GM18519 (cell line): ENCODE results near the gene USP13.
"Not testable (repeated sequence)": the region's sequence is repeated elsewhere in the genome, so short reads cannot be mapped to it uniquely, and the experiment has no call there.

Source experiments
- ATAC-seq: cut with Tn5 transposase; IDR thresholded peaks from one replicate; pipeline ENCODE4 v1.9.1; 2021; ENCODE audit warnings: mild to moderate bottlenecking, moderate library complexity; ENCODE audit not compliant: unreplicated experiment, low FRiP score

Gene USP13

DNA sequence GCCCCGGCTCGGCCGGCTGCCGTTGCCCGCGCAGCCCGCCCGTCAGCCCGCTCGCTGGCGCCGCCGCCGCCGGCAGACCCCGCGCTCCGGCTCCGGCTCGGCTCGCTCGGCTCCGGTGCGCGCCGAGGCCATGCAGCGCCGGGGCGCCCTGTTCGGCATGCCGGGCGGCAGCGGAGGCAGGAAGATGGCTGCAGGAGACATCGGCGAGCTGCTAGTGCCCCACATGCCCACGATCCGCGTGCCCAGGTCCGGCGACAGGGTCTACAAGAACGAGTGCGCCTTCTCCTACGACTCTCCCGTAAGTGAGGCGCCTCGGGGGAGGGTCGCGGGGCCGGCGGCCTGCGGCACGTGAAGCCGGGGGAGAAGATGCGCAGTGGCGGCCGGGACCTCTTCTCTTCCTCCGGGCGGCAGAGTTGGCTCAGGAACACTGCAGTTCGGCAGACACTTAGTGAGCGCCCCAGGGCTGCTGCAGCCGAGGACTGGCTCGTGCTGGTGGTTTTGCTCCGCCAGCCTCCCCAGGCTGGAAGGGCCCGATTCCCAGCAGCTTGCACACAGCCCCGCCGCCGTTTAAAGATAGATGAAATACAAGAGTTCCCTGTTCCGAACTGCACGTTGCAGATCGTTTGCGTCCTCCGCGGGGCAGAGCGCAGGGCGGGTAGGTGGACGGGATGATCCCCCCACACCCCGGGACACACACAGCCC, 407 bp downstream of the USP13 start:
- peak; percentile 38 for ATAC-seq

GRCh38 chr3:179655236-179655635, 2.4 kb downstream of the USP13 start:
- no peak for ATAC-seq

DNA sequence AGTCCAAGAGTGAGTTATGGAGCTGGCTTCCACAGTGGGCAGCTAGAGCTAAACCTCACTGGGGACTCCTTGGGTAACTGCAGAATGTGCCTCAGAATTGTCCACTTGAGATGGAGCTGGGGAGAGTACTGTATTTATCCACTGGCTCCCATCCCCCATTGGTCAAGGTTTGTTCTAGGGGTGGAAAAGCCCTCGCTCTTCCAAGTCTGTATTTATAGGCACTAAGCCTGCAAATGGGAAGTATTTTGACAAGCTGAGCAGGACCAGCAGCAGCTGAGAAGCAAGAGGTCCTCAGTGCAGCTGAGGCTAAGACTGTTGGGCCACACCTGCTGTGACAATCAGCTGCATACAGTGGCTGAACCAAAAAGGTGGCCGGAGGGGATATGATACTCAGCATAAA, 5.8 kb downstream of the USP13 start:
- no peak for ATAC-seq

DNA sequence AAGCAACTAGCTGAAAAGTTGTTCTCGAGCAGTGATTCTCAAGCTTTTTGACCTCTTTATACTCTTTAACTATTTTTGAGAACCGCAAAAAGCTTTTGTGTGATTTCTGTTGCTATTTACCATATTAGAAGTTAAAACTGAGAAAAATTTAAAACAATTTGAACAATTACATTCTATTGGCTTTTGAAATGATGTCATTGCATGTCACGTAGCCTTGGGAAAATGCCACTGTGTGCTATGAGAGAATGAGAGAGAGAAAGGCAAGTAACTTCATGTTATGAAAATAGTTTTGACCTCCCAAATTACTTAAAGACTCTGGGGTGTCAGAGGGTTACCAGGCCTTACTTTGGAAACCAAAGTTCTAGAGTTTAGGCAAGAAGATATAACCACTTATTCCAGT, 8.0 kb downstream of the USP13 start:
- no peak for ATAC-seq

- ATAC-seq, result no peak
Observed at GRCh38 chr3:179661777-179662176, 8.9 kb downstream of the USP13 start.

GRCh38 chr3:179663093-179663492, 10.3 kb downstream of the USP13 start:
- no peak for ATAC-seq

DNA sequence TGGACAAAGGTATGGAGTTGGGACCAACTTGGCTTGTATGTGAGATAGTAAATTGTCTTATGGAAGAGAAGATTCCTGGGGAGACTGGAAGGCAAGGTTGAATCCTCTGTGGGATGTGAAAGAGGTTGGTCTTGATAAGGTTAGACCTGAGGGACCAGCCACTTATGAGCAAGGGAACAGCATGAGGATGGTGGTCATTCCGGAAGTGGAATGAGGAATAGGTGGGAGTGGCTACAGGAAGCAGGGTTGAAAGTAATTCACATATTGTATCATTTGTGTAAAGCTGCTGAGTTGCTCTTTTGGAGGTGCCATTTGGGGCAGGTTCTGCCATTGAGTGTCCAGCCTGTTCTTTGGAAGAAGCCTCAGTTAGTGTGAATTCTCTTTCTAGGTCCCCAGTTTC, 13.2 kb downstream of the USP13 start:
- ATAC-seq, result no peak

- no peak for ATAC-seq
Observed at GRCh38 chr3:179666436-179667035, 13.7 kb downstream of the USP13 start.

- no peak for ATAC-seq
Observed at GRCh38 chr3:179668429-179668828, 15.6 kb downstream of the USP13 start.

- no peak for ATAC-seq
Observed at GRCh38 chr3:179670311-179670710, 17.5 kb downstream of the USP13 start.

DNA sequence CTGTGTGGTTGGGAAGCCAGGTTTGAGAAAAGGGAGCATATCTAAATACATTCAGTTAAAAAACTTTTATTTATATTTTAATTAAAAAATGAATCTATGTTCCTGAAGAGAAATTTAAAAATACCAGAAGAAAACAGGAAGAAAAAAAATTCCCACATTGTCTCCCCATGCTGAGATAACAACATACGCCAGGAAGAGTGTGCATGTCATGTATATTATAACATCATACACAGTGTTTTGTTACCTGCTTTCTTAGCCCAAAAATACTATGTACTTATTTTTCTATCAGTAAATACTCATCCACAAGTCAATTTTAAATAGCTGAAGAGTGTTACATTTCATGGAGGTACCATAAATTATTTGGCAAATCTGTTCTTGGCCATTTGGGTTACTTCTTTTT, 18.5 kb downstream of the USP13 start:
- no peak for ATAC-seq

DNA sequence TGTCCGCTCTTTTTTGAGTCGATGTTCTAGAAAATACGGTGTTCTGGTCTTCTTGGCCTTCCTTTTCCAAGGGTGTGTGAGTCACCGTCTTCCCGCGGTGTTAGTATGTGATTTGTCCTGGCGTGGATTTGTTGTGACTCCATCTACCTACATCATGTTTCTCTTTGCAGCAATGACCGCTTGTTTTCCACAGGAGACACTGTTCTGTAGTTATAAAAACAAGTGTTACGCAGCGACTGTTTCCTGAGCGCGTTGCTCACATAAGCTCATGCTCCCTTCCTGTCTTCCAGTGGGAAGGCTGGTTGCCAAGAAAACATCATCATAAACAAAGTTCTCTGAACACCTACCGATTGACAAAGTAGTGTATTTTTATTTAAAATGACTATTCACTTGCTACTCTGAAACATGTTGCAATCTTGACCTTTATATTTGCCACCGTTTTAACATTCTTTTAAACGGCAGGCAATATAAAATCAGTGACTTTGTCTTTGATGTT, 19.0 kb downstream of the USP13 start:
- no peak for ATAC-seq

- no peak for ATAC-seq
Observed at GRCh38 chr3:179672918-179673317, 20.1 kb downstream of the USP13 start.

GRCh38 chr3:179673523-179673922, 20.7 kb downstream of the USP13 start:
- ATAC-seq, result no peak

- ATAC-seq, result no peak
Observed at GRCh38 chr3:179676081-179676480, 23.2 kb downstream of the USP13 start.

- no peak for ATAC-seq
Observed at GRCh38 chr3:179677884-179678283, 25.0 kb downstream of the USP13 start.

DNA sequence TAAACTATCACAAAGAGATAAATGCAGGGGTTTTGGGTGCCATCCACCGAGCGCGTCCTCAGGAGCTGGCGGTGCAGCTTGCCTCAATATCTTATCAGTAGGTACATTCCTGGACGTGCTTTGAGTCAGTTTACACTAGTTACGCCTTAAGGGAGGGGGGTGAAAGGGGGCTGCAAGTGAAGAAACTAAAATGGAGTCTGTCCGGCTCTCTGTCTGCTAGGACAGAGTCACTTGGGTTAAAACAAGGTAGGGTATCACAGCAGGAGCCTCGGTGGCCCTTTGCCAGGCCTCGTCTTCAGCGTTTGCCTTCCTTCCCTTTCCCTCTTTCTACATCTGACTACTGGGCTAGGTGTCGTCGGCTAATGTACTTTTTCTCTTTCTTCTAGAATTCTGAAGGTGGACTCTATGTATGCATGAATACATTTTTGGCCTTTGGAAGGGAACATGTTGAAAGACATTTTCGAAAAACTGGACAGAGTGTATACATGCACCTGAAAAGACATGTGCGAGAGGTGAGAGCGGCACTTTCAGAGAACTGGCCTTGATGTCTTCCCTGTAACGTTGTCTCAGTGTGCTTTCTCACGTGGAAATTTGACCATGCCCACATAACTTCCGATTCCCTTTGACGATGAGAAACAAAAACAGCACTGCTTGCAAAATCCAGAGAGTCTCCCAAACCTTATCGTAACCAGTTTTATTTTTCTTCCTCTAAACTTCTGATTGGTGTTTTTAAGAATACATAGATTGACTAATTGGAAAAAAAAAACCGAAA, 28.8 kb downstream of the USP13 start:
- ATAC-seq, result no peak

DNA sequence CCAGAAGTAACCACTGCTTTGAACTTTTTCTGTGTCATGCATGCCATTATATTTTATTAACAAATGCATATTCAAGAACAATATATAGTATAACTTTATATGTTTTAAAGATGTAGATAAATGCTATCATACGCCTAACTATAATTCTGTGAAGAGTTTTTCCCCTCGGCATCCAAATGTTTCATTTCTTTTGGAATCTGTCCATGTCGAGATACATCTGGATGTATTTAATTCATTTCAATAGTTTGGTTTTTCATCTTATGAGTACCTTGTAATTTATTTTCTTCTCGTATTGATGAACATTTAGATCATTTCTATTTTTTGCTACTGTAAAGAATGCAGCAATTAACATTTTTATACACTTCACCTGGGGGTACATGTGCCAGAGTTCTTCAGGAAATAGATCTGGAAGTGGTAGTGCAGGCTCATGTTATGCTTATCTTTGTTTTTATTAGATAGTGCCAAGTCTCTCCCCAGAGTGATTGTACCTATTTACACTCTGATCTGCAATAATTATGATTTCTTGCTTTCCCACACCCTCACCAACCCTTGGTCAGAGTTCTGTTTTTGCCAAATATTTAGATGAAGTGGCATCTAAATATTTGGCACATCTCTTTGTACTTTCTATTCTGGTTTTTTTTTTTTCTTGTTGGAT, 29.7 kb downstream of the USP13 start:
- ATAC-seq, result no peak

DNA sequence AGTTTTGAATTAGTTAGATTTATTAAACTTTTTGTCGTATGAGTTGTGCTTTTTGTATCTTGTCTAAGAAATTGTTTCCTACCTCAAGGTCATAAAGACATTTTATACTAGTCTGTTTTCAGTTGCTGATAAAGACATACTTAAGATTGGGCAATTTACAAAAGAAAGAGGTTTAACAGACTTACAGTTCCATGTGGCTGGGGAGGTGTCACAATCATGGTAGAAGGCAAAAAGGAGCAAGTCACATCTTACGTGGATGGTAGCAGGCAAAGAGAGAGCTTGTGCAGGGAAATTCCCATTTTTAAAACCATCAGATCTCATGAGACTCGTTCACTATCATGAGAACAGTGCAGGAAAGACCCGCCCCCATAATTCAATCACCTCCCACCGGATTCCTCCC, 30.4 kb downstream of the USP13 start:
- not testable (repeated sequence) for ATAC-seq

DNA sequence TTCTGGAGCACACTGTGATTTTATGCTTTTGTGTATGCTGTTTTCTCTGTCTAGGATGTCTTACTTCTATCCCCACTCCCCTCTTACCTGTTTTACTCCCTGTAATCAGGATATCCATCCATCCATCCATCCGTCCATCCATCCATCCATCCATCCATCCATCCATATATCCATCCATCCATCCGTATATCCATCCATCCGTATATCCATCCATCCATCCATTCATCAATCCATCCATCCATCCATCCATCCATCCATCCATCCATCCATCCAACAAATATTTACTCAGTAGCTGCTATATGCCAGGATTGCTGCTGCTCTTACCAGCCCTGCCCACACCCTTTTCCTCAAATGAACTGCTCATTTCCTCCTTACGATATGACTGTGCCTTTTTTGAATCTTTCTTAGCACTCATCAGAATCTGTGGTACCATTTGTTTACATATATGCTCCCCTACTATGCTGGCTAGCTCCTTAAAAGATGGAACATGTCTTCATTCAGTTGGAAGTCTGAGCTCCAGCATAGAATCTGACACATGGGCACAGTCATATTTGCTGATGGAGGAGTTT, 35.2 kb downstream of the USP13 start:
- ATAC-seq, result peak; percentile 56

DNA sequence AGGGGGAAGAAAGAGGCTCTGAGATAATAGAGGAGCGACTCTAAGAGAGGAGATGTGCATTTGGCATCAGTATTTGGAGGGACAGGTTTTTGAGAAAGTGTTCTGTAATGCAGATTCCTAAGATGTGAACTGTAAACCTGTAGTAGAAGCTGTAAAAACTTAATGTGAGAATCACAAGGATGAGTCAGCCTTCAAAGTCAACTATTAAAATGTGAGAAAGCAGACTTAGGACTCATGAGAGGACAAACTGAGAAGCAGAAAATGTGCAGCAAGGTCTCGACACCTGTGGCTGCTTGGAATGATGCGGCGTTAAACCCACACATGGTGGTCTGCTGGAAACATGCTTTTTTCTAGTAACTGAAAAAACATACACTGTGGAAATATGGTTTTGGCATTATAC, 36.0 kb downstream of the USP13 start:
- no peak for ATAC-seq
